Measurements from ENCODE around the gene TSN.

TSN gene

GRCh38 chr2:121736140-121736461 is 19.4 kb upstream of the TSN start:
- Histone ChIP-seq H4K8ac (ENCODE audit: low read depth, low read length) (peak overlapping the region; percentile 43), H3K79me1 (ENCODE audit: low read length) (peaks cover 5% of the 10 kb centered on the region), H2AK5ac (ENCODE audit: low read length) (no peak overlapping the region), H3K79me2 (ENCODE audit: control insufficient read depth, insufficient read depth, low read length) (peaks cover 27% of the 10 kb centered on the region), H3K27ac (ENCODE audit: low read depth, low read length) (peak overlapping the region; percentile 27), H2BK15ac (replicated peaks; ENCODE audit: low read depth) (no peak overlapping the region), H3K27me3 (ENCODE audit: insufficient read depth, low read length, poor library complexity) (no peaks in the 10 kb centered on the region), H2BK5ac (ENCODE audit: low read length) (peak overlapping the region; percentile 1), H3K4me2 (ENCODE audit: low read length) (peak overlapping the region; percentile 65), H3K56ac (ENCODE audit: low read length) (peak overlapping the region; percentile 92), H3K18ac (ENCODE audit: low read length) (no peak overlapping the region), H3K4me1 (ENCODE audit: control insufficient read depth, low read depth, low read length) (no peaks in the 10 kb centered on the region), H3K36me3 (ENCODE audit: control insufficient read depth, insufficient read depth, low read length) (peaks cover 7% of the 10 kb centered on the region), H3K4me3 (ENCODE audit: low read length) (peak overlapping the region; percentile 94), H3K4ac (ENCODE audit: low read depth, low read length) (peak overlapping the region; percentile 84), H2BK120ac (ENCODE audit: low read depth, low read length) (no peak overlapping the region), H4K5ac (ENCODE audit: low read length) (no peak overlapping the region), H3K9ac (ENCODE audit: low read length) (peak overlapping the region; percentile 96), H3K23ac (ENCODE audit: low read length) (no peak overlapping the region)
- DNase-seq, result no peak
- WGBS (ENCODE audit: extremely low coverage, insufficient coverage, low lambda C conversion rate), result no CpG with 5 or more reads among the region's 8 CpGs

DNA sequence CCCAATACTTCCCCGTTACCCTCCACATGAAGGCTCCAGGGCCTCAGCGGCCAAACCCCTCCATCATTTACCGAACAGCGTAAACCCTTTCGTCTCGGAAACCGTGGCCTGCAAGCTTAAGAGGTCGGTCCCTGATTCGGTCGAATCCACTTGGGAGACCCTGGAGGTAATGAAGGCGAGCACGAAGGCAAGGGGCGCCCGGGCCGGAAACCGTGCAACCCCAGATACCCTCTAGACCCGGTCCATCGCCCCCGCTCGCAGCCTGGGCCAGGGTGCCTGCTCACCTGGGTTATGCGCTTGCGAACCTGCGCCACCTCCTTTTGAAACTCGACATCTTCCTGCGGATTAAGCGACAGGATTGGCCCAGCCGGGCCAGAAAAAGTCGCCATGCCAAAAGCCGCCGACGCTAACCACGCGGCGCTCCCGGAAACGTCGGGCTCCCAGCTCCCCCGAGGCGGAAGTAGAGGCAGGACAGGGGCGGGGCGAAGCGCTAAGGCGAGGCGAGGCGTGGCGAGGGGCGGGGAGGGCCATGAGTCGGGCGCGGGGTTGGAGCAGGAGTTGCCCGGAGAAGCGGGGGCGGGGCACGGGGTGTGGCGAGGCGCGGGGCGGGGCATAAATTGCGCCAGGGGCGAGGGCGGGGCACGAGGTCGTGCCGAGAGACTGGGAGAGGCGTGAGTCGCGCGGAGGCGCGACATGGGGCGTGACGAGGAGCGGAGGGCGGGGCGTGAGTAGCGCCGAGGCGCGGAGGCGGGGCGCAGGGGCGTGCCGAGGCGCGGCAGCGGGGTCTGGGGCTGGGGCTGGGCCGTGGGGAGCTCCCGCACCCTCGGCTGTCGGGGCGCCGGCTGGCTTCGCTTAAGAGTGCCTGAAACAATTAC is 18.8 kb upstream of the TSN start, which contains the start of gene NIFK:
NIFK (minus strand) TSS at position 414 of the 875 bp plus-strand sequence; CDS start at position 389, 25 bp downstream.
- no peak within 1 kb of the TSS for H2AK5ac ChIP-seq (ENCODE audit: low read length)
- H3K4me3 ChIP-seq (ENCODE audit: low read length), result peak within 1 kb of the TSS; percentile 94
- no CpG with 5 or more reads among the region's 93 CpGs for WGBS (ENCODE audit: extremely low coverage, insufficient coverage, low lambda C conversion rate)
- peak within 1 kb of the TSS; percentile 43 for H4K8ac ChIP-seq (ENCODE audit: low read depth, low read length)
- H3K4ac ChIP-seq (ENCODE audit: low read depth, low read length), result peak within 1 kb of the TSS; percentile 84
- peaks cover under 1% of the 10 kb centered on the region for H3K79me1 ChIP-seq (ENCODE audit: low read length)
- H3K4me1 ChIP-seq (ENCODE audit: control insufficient read depth, low read depth, low read length), result no peaks in the 10 kb centered on the region
- peak within 1 kb of the TSS; percentile 1 for H2BK5ac ChIP-seq (ENCODE audit: low read length)
- peak; percentile 99 for DNase-seq
- peaks cover 3% of the 10 kb centered on the region for H3K36me3 ChIP-seq (ENCODE audit: control insufficient read depth, insufficient read depth, low read length)
- no peaks in the 10 kb centered on the region for H3K27me3 ChIP-seq (ENCODE audit: insufficient read depth, low read length, poor library complexity)
- H3K56ac ChIP-seq (ENCODE audit: low read length), result peak within 1 kb of the TSS; percentile 92
- no peak within 1 kb of the TSS for H3K23ac ChIP-seq (ENCODE audit: low read length)
- peak within 1 kb of the TSS; percentile 27 for H3K27ac ChIP-seq (ENCODE audit: low read depth, low read length)
- H3K79me2 ChIP-seq (ENCODE audit: control insufficient read depth, insufficient read depth, low read length), result peaks cover 25% of the 10 kb centered on the region
- H4K5ac ChIP-seq (ENCODE audit: low read length), result no peak within 1 kb of the TSS
- no peak within 1 kb of the TSS for H2BK15ac ChIP-seq (replicated peaks; ENCODE audit: low read depth)
- H3K18ac ChIP-seq (ENCODE audit: low read length), result peak within 1 kb of the TSS; percentile 73
- peak within 1 kb of the TSS; percentile 65 for H3K4me2 ChIP-seq (ENCODE audit: low read length)
- H2BK120ac ChIP-seq (ENCODE audit: low read depth, low read length), result no peak within 1 kb of the TSS
- H3K9ac ChIP-seq (ENCODE audit: low read length), result peak within 1 kb of the TSS; percentile 96

DNA sequence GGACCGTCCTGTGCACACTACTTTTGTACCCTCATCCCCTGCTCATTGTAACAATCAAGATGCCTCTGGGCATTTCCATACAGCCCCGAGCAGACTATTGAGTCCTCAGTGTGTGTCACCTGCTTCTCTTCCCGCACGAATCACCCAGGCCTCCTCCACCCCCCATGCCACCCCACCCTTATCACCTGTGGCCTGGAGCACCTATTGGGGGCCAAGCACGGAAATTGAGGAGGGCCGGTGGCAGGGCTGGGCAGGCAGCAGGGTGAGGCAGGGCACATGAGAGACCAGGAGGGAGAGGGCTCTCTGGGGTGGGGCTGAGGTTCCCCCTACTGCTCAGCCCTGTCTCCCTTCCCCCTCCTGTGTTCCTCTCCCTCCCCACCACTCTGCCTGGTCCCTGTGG is 14.5 kb upstream of the TSN start:
- no peak for DNase-seq
- H3K27me3 ChIP-seq (ENCODE audit: insufficient read depth, low read length, poor library complexity), result no peaks in the 10 kb centered on the region
- no peak overlapping the region for H4K8ac ChIP-seq (ENCODE audit: low read depth, low read length)
- H2BK15ac ChIP-seq (replicated peaks; ENCODE audit: low read depth), result no peak overlapping the region
- no peak overlapping the region for H3K9ac ChIP-seq (ENCODE audit: low read length)
- H2AK5ac ChIP-seq (ENCODE audit: low read length), result no peak overlapping the region
- no peaks in the 10 kb centered on the region for H3K36me3 ChIP-seq (ENCODE audit: control insufficient read depth, insufficient read depth, low read length)
- WGBS (ENCODE audit: extremely low coverage, insufficient coverage, low lambda C conversion rate), result no CpG with 5 or more reads among the region's 6 CpGs
- H4K5ac ChIP-seq (ENCODE audit: low read length), result no peak overlapping the region
- no peak overlapping the region for H3K4ac ChIP-seq (ENCODE audit: low read depth, low read length)
- no peaks in the 10 kb centered on the region for H3K4me1 ChIP-seq (ENCODE audit: control insufficient read depth, low read depth, low read length)
- no peak overlapping the region for H3K4me2 ChIP-seq (ENCODE audit: low read length)
- no peak overlapping the region for H3K56ac ChIP-seq (ENCODE audit: low read length)
- no peak overlapping the region for H2BK120ac ChIP-seq (ENCODE audit: low read depth, low read length)
- no peak overlapping the region for H3K4me3 ChIP-seq (ENCODE audit: low read length)
- no peak overlapping the region for H2BK5ac ChIP-seq (ENCODE audit: low read length)
- peaks cover 6% of the 10 kb centered on the region for H3K79me2 ChIP-seq (ENCODE audit: control insufficient read depth, insufficient read depth, low read length)
- H3K18ac ChIP-seq (ENCODE audit: low read length), result no peak overlapping the region
- no peak overlapping the region for H3K23ac ChIP-seq (ENCODE audit: low read length)
- no peak overlapping the region for H3K27ac ChIP-seq (ENCODE audit: low read depth, low read length)
- no peaks in the 10 kb centered on the region for H3K79me1 ChIP-seq (ENCODE audit: low read length)

- H3K27me3 ChIP-seq (ENCODE audit: insufficient read depth, low read length, poor library complexity), result no peaks in the 10 kb centered on the region
- no peak overlapping the region for H3K4me3 ChIP-seq (ENCODE audit: low read length)
- H3K9ac ChIP-seq (ENCODE audit: low read length), result no peak overlapping the region
- no peak overlapping the region for H3K56ac ChIP-seq (ENCODE audit: low read length)
- H4K8ac ChIP-seq (ENCODE audit: low read depth, low read length), result no peak overlapping the region
- no peak overlapping the region for H3K23ac ChIP-seq (ENCODE audit: low read length)
- H2BK5ac ChIP-seq (ENCODE audit: low read length), result no peak overlapping the region
- H3K18ac ChIP-seq (ENCODE audit: low read length), result no peak overlapping the region
- H4K5ac ChIP-seq (ENCODE audit: low read length), result no peak overlapping the region
- no peak for DNase-seq
- H3K4me1 ChIP-seq (ENCODE audit: control insufficient read depth, low read depth, low read length), result no peaks in the 10 kb centered on the region
- H2BK15ac ChIP-seq (replicated peaks; ENCODE audit: low read depth), result no peak overlapping the region
- no peak overlapping the region for H2AK5ac ChIP-seq (ENCODE audit: low read length)
- no peaks in the 10 kb centered on the region for H3K36me3 ChIP-seq (ENCODE audit: control insufficient read depth, insufficient read depth, low read length)
- no peak overlapping the region for H3K4me2 ChIP-seq (ENCODE audit: low read length)
- no peaks in the 10 kb centered on the region for H3K79me1 ChIP-seq (ENCODE audit: low read length)
- H3K79me2 ChIP-seq (ENCODE audit: control insufficient read depth, insufficient read depth, low read length), result peaks cover 2% of the 10 kb centered on the region
- no peak overlapping the region for H3K27ac ChIP-seq (ENCODE audit: low read depth, low read length)
- no CpG with 5 or more reads among the region's 3 CpGs for WGBS (ENCODE audit: extremely low coverage, insufficient coverage, low lambda C conversion rate)
- no peak overlapping the region for H3K4ac ChIP-seq (ENCODE audit: low read depth, low read length)
- H2BK120ac ChIP-seq (ENCODE audit: low read depth, low read length), result no peak overlapping the region
Measured at GRCh38 chr2:121741450-121741849, 14.0 kb upstream of the TSN start.

- Histone ChIP-seq H3K27me3 (ENCODE audit: insufficient read depth, low read length, poor library complexity) (no peaks in the 10 kb centered on the region), H3K36me3 (ENCODE audit: control insufficient read depth, insufficient read depth, low read length) (no peaks in the 10 kb centered on the region), H3K9ac (ENCODE audit: low read length) (no peak overlapping the region), H3K4me2 (ENCODE audit: low read length) (no peak overlapping the region), H2BK15ac (replicated peaks; ENCODE audit: low read depth) (no peak overlapping the region), H3K27ac (ENCODE audit: low read depth, low read length) (peak overlapping the region; percentile 48), H2BK120ac (ENCODE audit: low read depth, low read length) (no peak overlapping the region), H4K8ac (ENCODE audit: low read depth, low read length) (no peak overlapping the region), H3K56ac (ENCODE audit: low read length) (peak overlapping the region; percentile 45), H3K18ac (ENCODE audit: low read length) (no peak overlapping the region), H3K23ac (ENCODE audit: low read length) (no peak overlapping the region), H2BK5ac (ENCODE audit: low read length) (no peak overlapping the region), H4K5ac (ENCODE audit: low read length) (no peak overlapping the region), H3K79me2 (ENCODE audit: control insufficient read depth, insufficient read depth, low read length) (no peaks in the 10 kb centered on the region), H3K4ac (ENCODE audit: low read depth, low read length) (no peak overlapping the region), H2AK5ac (ENCODE audit: low read length) (no peak overlapping the region), H3K4me1 (ENCODE audit: control insufficient read depth, low read depth, low read length) (peaks cover 2% of the 10 kb centered on the region), H3K79me1 (ENCODE audit: low read length) (no peaks in the 10 kb centered on the region), H3K4me3 (ENCODE audit: low read length) (no peak overlapping the region)
- DNase-seq, result peak; percentile 86
- WGBS (ENCODE audit: extremely low coverage, insufficient coverage, low lambda C conversion rate), result no CpG with 5 or more reads among the region's 6 CpGs
Measured at GRCh38 chr2:121746071-121746578, 9.3 kb upstream of the TSN start.
